HepG2 (cell line): Measurements from ENCODE around the gene PAX4. TPM values are rescaled to one million over a fixed set of nuclear protein-coding genes. Genes with fewer than 3 reads are reported as not detected.

Source experiments
- ATAC-seq: fragments of 200-7000 bp; cut with Tn5 transposase; 3 replicates; pipeline ENCODE4 v1.9.1; 2020; ENCODE audit warnings: mild to moderate bottlenecking, moderate library complexity
- BruUV-seq: library from RNA; stranded (reverse); fragments of 400-500 nt; replicated peaks from 2 replicates; lab custom pipeline; 2021; lab: Mats Ljungman, UMichigan
- CTCF ChIA-PET: fragments of 300-600 bp; formaldehyde crosslinking; extraction: SDS; loops from one replicate; lab custom pipeline; 2021; ENCODE audit warnings: low total read pairs, inconsistent platforms, low intra/inter-chr PET ratio; lab: Yijun Ruan, JAX
- POLR2A ChIA-PET: fragments of 350-600 bp; sonication (Branson Sonifier 250); formaldehyde crosslinking; loops from one replicate; lab custom pipeline; 2020; ENCODE audit warnings: antibody characterized with exemption, inconsistent platforms; lab: Yijun Ruan, JAX
- DNase-seq: peaks from one replicate; pipeline ENCODE4 v3.0.0-alpha.2; 2015; ENCODE audit warnings: low spot score
- FAIRE-seq: peaks from 3 replicates; lab custom pipeline; 2011; peaks lifted over from hg19 to GRCh38; lab: Jason Lieb, UNC
- H2AFZ ChIP-seq: one replicate; pipeline ENCODE4 v1.6.1; 2011; ENCODE audit warnings: low read length, inconsistent platforms
- H3K27ac ChIP-seq: fragments of 300-600 bp; 3 replicates; pipeline ENCODE4 v1.8.0; 2011; ENCODE audit warnings: mixed run types, mild to moderate bottlenecking, mixed read lengths, low read length, inconsistent platforms; ENCODE audit not compliant: insufficient read depth; ENCODE audit errors: extremely low read length
- H3K27me3 ChIP-seq, 2 experiments: fragments of 200-600 bp in 1 of 2; 2 replicates in 1 of 2; 3 replicates in 1 of 2; pipeline versions ENCODE4 v1.6.0 to v1.8.0; 2011; ENCODE audit warnings: low read length in 2 of 2, mild to moderate bottlenecking in 2 of 2, moderate library complexity in 2 of 2, inconsistent platforms in 1 of 2; ENCODE audit not compliant: insufficient read depth in 2 of 2, control insufficient read depth in 1 of 2
- H3K36me3 ChIP-seq, 2 experiments: fragments of 200-600 bp in 1 of 2; replicated peaks in 1 of 2; 2 replicates in 1 of 2; 3 replicates in 1 of 2; pipeline versions ENCODE4 v1.5.1 to v1.8.0; 2011; ENCODE audit warnings: low read length in 2 of 2, inconsistent platforms in 1 of 2; ENCODE audit not compliant: insufficient read depth in 2 of 2, control insufficient read depth in 1 of 2
- H3K4me1 ChIP-seq: 2 replicates; pipeline ENCODE4 v1.5.1; 2012; ENCODE audit warnings: low read length, inconsistent platforms; ENCODE audit not compliant: insufficient read depth
- H3K4me2 ChIP-seq: 2 replicates; pipeline ENCODE4 v1.6.0; 2011; ENCODE audit warnings: low read depth, low read length, inconsistent platforms
- H3K4me3 ChIP-seq, 3 experiments: fragments of 200-600 bp in 1 of 3; sonication (generic), shearing (Covaris generic) in 1 of 3; replicated peaks in 1 of 3; 2 replicates each; pipeline ENCODE4 v1.5.1; 2011 to 2016; ENCODE audit warnings: low read length in 3 of 3, inconsistent platforms in 2 of 3, low read depth in 2 of 3, mild to moderate bottlenecking in 2 of 3, control low read depth in 1 of 3, mixed read lengths in 1 of 3; ENCODE audit not compliant: insufficient read depth in 1 of 3
- H3K79me2 ChIP-seq: one replicate; pipeline ENCODE4 v1.6.1; 2011; ENCODE audit warnings: low read length, inconsistent platforms; ENCODE audit not compliant: insufficient read depth
- H3K9ac ChIP-seq: 2 replicates; pipeline ENCODE4 v1.6.0; 2011; ENCODE audit warnings: mild to moderate bottlenecking, low read depth, low read length, inconsistent platforms; ENCODE audit not compliant: insufficient read depth
- H3K9me3 ChIP-seq: 2 replicates; pipeline ENCODE4 v1.5.1; 2012; ENCODE audit warnings: mild to moderate bottlenecking, low read length
- H4K20me1 ChIP-seq: 2 replicates; pipeline ENCODE4 v1.6.0; 2011; ENCODE audit warnings: inconsistent platforms, mild to moderate bottlenecking, low read length, moderate library complexity; ENCODE audit not compliant: insufficient read depth
- CTCF ChIP-seq: sonication (generic); formaldehyde crosslinking; IDR thresholded peaks from 2 replicates; pipeline ENCODE4 v1.5.0; 2020; ENCODE audit warnings: mild to moderate bottlenecking, missing genetic modification reagents, moderate library complexity
- DBP ChIP-seq: sonication (generic); formaldehyde crosslinking; IDR thresholded peaks from 2 replicates; pipeline ENCODE4 v1.4.0; 2020; ENCODE audit warnings: missing genetic modification reagents; ENCODE audit errors: not compliant biosample characterization
- NFIC ChIP-seq: IDR thresholded peaks from 2 replicates; pipeline ENCODE4 v1.6.1; 2012; ENCODE audit warnings: mild to moderate bottlenecking, low read length, inconsistent platforms
- SP4 ChIP-seq: sonication (generic); formaldehyde crosslinking; IDR thresholded peaks from 2 replicates; pipeline ENCODE4 v1.8.1; 2023; ENCODE audit warnings: mild to moderate bottlenecking, missing genetic modification reagents
- STAG1 ChIP-seq: sonication (generic); formaldehyde crosslinking; IDR thresholded peaks from 2 replicates; pipeline ENCODE4 v1.4.0; 2020; ENCODE audit warnings: missing genetic modification reagents
- TBL1XR1 ChIP-seq: fragments of 150-350 bp; IDR thresholded peaks from 2 replicates; pipeline ENCODE4 v1.6.1; 2014; ENCODE audit warnings: borderline replicate concordance, low read length; ENCODE audit not compliant: partially characterized antibody
- ZBTB39 ChIP-seq: sonication (generic); formaldehyde crosslinking; IDR thresholded peaks from 2 replicates; pipeline ENCODE4 v1.5.0; 2020; ENCODE audit warnings: missing genetic modification reagents
- ZNF512B ChIP-seq: sonication (generic); formaldehyde crosslinking; IDR thresholded peaks from 2 replicates; pipeline ENCODE4 v1.5.1; 2020; ENCODE audit warnings: missing genetic modification reagents, mild to moderate bottlenecking, borderline replicate concordance
- WGBS: methylation state at CpG from one replicate; pipeline ENCODE4 v1.1.6; 2017; ENCODE audit warnings: low lambda C conversion rate; 5-methylcytosine and 5-hydroxymethylcytosine counted together
- in situ Hi-C: cut with HindIII; loops from 2 replicates; pipeline ENCODE4 v1.10.0; 2017; ENCODE audit warnings: low pct_unique_long_range_greater_than_20kb; ENCODE audit not compliant: extremely low pct_ligation_motif_present
- intact Hi-C: fragments of 100-400 bp; cut with micrococcal nuclease; formaldehyde crosslinking; loops from one replicate; pipeline ENCODE4 v1.10.0; 2022; ENCODE audit not compliant: unreplicated experiment
- polyA plus RNA-seq, 8 experiments: library from polyadenylated mRNA; depleted of rRNA in 3 of 8; stranded (reverse) in 7 of 8; unstranded in 1 of 8; fragments of >200 nt; fragmentation: Illumina TruSeq in 4 of 8; extraction: Trizol in 4 of 8; gene quantifications; 2 replicates each; pipeline versions ENCODE4 v1.2.1 to v1.2.3, GENCODE V29; 2011 to 2016; ENCODE audit warnings: low read depth in 4 of 8, missing spikeins in 1 of 8, mixed read lengths in 1 of 8; ENCODE audit not compliant: insufficient read depth in 1 of 8
- total RNA-seq, 5 experiments: library from RNA; depleted of rRNA; stranded (reverse); fragments of >200 nt; fragmentation: Illumina TruSeq; extraction: Trizol; gene quantifications; 2 replicates each; pipeline ENCODE4 v1.2.3, GENCODE V29; 2016; ENCODE audit warnings: low read depth in 1 of 5

PAX4 gene
- total and polyA plus RNA-seq, 2 of the 13 experiments (the other 11 are each of a cell fraction or from before 2014, with no cell fraction given): not detected

- TF ChIP-seq TBL1XR1 (no peak), DBP (CRISPR knock-in tag) (no peak), CTCF (peak; percentile 35), ZNF512B (CRISPR knock-in tag) (no peak), NFIC (no peak), ZBTB39 (no peak), STAG1 (CRISPR knock-in tag) (peak; percentile 5; the same call in 1 of the 2 replicates), SP4 (CRISPR knock-in tag) (no peak)
- Histone ChIP-seq H3K27me3 (no peaks in the 10 kb centered on the region; a peak in 1 of 5 replicates), H4K20me1 (0 out of 2 replicates have a peak, but pooled peaks cover 2% of the 10 kb centered on the region), H3K36me3 (no peaks in the 10 kb centered on the region), H3K4me1 (no peaks in the 10 kb centered on the region), H3K9me3 (no peaks in the 10 kb centered on the region), H3K27ac (no peak overlapping the region), H3K9ac (no peak overlapping the region), H2AFZ (no peak overlapping the region), H3K79me2 (no peaks in the 10 kb centered on the region), H3K4me2 (no peak overlapping the region), H3K4me3 (no peak overlapping the region)
- no TSS peak for BruUV-seq
- CTCF ChIA-PET: interaction anchor here (1.9 to 2.1 kb wide), 2 partner anchors 39 to 124 kb away, joined by 7 to 8 read pairs; partner anchors contain the start of gene ARF5
- DNase-seq (no peak), ATAC-seq (peak; percentile 75), FAIRE-seq (no peak)
- in situ Hi-C loops (no loop called here), intact Hi-C loops (loop anchor here (2.0 kb wide), 2 partner anchors 40 to 280 kb away; partner anchors contain the start of gene ARF5)
- 25% methylated on average over 3 of the region's 3 CpGs for WGBS
- POLR2A ChIA-PET: interaction anchor here (1.0 kb wide), 1 partner anchor 46 kb away, joined by 3 read pairs; no protein-coding TSS in a partner anchor
Observed at GRCh38 chr7:127628445-127628844, 10.5 kb upstream of the PAX4 start.
